Peyer's patch (tissue), 4 donors: Measurements from ENCODE around the gene MT1M.

Source experiments
- CTCF ChIP-seq, 6 experiments: fragments of 450-650 bp in 4 of 6; fragments of 200-600 bp in 2 of 6; sonication (generic) in 1 of 6; IDR thresholded peaks; one replicate each; pipeline ENCODE4 v1.5.1; 2017 to 2019; ENCODE audit warnings: antibody characterized with exemption in 6 of 6, mild to moderate bottlenecking in 3 of 6, moderate library complexity in 1 of 6
- POLR2A ChIP-seq, 2 donors: fragments of 450-650 bp; IDR thresholded peaks; one replicate each; pipeline ENCODE4 v1.5.1; 2017; ENCODE audit warnings: antibody characterized with exemption in 2 of 2, mild to moderate bottlenecking in 2 of 2, moderate library complexity in 2 of 2

- TF ChIP-seq CTCF (IDR thresholded peaks at IDR 0.05) (no peak), POLR2A (IDR thresholded peaks at IDR 0.05) (no peak)
These were observed 25.3 kb upstream of the MT1M start for GRCh38 chr16:56607109-56607618.
